TTC549 (cell line): ENCODE data around the gene ST3GAL2.
"Not testable (repeated sequence)": the region's sequence is repeated elsewhere in the genome, so short reads cannot be mapped to it uniquely, and the experiment has no call there.

Source experiments
- FAIRE-seq: peaks from 2 replicates; lab custom pipeline; 2012; peaks lifted over from hg19 to GRCh38; lab: Jason Lieb, UNC

ST3GAL2 gene

GRCh38 chr16:70416748-70417616 is 21.9 kb downstream of the ST3GAL2 start:
- no peak for FAIRE-seq

- not testable (repeated sequence) for FAIRE-seq
Observed at GRCh38 chr16:70413572-70413971, 25.3 kb downstream of the ST3GAL2 start.

- no peak for FAIRE-seq
Observed at GRCh38 chr16:70412385-70412784, 26.5 kb downstream of the ST3GAL2 start.

- no peak for FAIRE-seq
Observed at GRCh38 chr16:70410734-70411133, 28.2 kb downstream of the ST3GAL2 start.

DNA sequence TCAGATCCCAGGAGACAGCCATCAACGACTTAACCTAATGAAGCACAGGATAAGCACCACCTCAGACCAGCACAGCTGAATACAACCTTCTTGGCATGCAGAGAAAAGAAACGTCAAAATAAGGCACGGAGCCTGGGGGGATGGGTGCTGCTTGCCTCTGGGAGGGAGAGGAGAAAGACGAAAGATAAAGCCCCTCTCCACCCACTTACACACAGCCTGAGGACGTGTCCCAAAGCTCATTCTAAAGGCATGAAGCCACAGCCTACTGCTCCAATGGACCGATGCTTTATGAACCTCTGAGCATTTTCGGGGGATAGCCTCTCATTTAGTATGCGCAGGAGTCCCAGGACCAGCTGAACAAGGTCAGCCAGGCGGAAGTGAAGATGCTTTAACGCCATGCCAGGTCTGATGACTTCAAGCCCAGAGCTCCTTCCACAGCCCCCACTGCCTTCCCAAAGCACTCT is 31.1 kb downstream of the ST3GAL2 start:
- FAIRE-seq = no peak

- not testable (repeated sequence) for FAIRE-seq
Observed at GRCh38 chr16:70406104-70406503, 32.8 kb downstream of the ST3GAL2 start.

GRCh38 chr16:70402916-70403659 is 35.8 kb downstream of the ST3GAL2 start:
- no peak for FAIRE-seq

DNA sequence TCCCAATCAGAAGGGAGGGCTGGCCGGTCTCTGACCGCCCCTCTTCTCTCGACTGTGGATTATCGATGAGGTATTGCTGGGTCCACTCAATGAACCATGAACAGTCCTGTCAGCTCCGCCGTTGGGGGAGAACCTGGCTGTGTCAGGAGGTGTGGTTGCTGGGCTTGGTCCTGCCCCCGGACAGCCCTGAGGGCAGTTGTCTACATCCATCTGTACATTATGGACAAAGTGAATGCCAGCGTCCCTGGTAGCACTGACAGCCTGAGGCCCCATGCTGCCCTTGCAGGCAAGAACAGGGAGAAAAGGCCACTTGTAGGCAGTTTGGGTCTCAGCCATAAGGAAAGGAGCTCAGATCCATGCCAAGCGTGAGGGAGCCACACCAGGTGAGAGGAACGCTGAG is 38.9 kb downstream of the ST3GAL2 start:
- no peak for FAIRE-seq

DNA sequence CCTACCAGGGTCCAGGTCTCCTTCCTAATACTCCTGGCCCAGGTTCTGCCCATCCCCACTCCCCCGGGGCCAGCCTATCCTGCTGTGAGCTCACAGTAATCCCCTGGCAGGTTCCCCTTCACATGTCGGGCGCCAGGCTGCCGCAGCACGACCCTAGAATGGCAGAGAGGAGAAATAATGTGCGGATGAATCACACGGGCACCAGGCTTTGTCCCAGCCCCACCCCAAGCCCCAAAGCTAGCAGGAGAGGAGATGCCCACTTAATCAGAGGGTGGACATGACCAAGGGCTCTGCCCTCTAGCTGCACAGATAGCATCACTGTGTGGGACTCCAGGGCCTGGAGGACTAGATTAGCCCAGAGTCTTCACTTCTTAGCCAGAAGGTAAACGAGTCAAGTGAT is 39.5 kb downstream of the ST3GAL2 start:
- no peak for FAIRE-seq

- no peak for FAIRE-seq
Observed at GRCh38 chr16:70398177-70398743, 40.6 kb downstream of the ST3GAL2 start.

GRCh38 chr16:70396246-70396904 is 42.5 kb downstream of the ST3GAL2 start:
- FAIRE-seq = no peak

- no peak for FAIRE-seq
Observed at GRCh38 chr16:70395345-70395901, 43.5 kb downstream of the ST3GAL2 start.

- FAIRE-seq = no peak
Observed at GRCh38 chr16:70394853-70395252, 44.0 kb downstream of the ST3GAL2 start.

DNA sequence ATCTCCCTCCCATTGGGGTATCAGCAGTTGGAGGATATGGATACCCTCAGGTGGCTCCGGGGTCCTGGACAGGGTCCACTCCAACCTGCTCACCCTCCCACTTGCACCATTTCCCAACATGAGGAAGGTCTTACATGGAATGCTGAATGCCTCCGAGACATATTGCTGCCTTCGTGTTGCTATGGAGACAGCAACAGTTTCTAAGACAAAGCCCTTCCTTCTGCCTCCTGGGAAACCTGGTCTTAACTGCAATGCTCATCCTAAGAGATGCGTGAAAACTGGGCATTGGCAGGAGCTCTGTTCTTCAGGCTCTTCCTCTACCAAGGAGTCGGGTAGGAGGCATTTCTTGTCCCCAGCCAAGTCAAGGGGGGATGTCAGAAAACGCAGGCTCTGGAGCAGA is 45.2 kb downstream of the ST3GAL2 start:
- FAIRE-seq = no peak

DNA sequence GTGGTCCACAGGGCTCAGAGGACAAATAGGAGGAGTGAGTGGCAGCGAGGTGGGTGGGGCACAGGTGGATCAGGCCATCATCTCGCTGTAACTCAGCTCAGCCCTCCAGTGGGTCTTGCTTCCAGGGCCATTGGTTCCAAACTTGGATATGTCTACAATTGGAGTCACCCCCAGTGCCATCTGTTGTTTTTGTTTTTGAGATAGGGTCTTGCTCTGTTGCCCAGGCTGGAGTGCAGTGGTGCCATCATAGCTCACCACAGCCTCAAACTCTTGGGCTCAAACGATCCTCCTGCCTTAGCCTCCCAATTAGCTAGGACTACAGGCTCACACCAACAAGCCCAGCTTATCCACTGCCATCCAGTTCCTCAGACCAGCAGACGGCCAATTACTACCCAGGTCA is 46.3 kb downstream of the ST3GAL2 start:
- no peak for FAIRE-seq

- FAIRE-seq = no peak
Observed at GRCh38 chr16:70391881-70392481, 46.9 kb downstream of the ST3GAL2 start.

- FAIRE-seq = no peak
Observed at GRCh38 chr16:70391446-70391845, 47.5 kb downstream of the ST3GAL2 start.

DNA sequence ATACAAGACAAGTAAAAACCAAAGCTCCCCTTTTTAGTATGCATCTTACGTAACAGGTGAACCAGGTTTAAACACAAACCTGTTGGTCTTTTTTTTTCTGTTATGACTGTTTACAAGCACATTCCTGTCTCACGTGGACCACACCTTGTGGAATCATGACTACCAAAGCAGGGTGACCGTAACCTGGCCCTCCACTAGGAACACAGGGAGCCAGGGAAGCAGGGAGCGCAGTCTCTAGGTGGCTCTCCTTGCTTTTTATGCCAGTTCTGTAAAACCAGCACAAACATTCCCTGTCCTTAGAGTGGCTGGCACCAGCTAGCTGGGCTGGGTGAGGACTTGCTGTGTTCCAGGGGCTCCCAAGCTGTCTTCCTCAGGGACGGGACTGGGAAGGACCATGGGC is 48.1 kb downstream of the ST3GAL2 start:
- FAIRE-seq = no peak

DNA sequence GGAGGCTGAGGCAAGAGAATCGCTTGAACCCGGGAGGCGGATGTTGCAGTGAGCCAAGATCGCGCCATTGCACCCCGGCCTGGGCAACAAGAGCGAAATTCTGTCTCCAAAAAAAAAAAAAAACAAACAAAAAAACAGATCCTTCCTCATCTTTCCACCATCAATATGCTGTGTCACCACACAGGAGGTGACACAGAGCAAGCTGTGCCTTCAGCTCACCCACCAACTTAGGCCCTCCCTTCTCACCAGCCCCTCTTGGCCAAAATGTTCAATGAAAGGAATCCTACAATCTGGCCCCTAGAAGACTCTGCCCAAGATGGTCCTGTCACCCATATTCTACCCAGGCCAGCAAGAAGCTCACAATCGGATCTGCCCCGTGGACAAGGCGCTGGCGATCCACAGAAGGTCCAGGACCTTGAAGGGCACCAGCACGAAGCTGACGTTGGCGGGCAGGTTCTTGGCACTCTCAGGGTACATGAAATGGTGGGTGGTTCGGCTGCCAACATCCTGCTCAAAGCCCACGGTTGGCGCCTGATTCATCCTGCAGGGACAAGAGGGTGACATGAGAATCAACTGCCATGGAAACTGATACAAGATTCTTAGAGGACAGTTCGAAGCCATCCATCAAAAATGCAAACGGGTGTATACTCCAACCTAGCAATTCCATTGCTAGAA is 50.8 kb downstream of the ST3GAL2 start:
- no peak for FAIRE-seq

- not testable (repeated sequence) for FAIRE-seq
Observed at GRCh38 chr16:70386289-70386986, 52.5 kb downstream of the ST3GAL2 start.
